Suprapubic skin (tissue), 4 donors: ENCODE measurements around the gene DNAJC11. TPM values are rescaled to one million over a fixed set of nuclear protein-coding genes. Genes with fewer than 3 reads are reported as not detected.

Source experiments
- DNase-seq, 2 donors: peaks; one replicate each; pipeline ENCODE4 v3.0.0-alpha.2; 2019; ENCODE audit warnings: low spot score in 2 of 2
- H3K27ac ChIP-seq: fragments of 200-600 bp; sonication (generic); one replicate; pipeline ENCODE4 v1.5.1; 2019
- H3K27me3 ChIP-seq: fragments of 200-600 bp; sonication (generic); one replicate; pipeline ENCODE4 v1.5.1; 2019
- H3K36me3 ChIP-seq: fragments of 200-600 bp; sonication (generic); one replicate; pipeline ENCODE4 v1.5.1; 2019
- H3K4me1 ChIP-seq: fragments of 200-600 bp; sonication (generic); one replicate; pipeline ENCODE4 v1.5.1; 2019
- H3K4me3 ChIP-seq: fragments of 200-600 bp; sonication (generic); one replicate; pipeline ENCODE4 v1.5.1; 2019; ENCODE audit warnings: mild to moderate bottlenecking
- H3K9me3 ChIP-seq: fragments of 200-600 bp; sonication (generic); one replicate; pipeline ENCODE4 v1.5.1; 2019
- EP300 ChIP-seq: sonication (generic); formaldehyde crosslinking; IDR thresholded peaks from one replicate; pipeline ENCODE4 v1.6.1; 2017; ENCODE audit warnings: antibody characterized with exemption
- POLR2A ChIP-seq, 2 donors: fragments of 450-650 bp; IDR thresholded peaks; one replicate each; pipeline ENCODE4 v1.6.1; 2017; ENCODE audit warnings: antibody characterized with exemption in 2 of 2, mild to moderate bottlenecking in 2 of 2, moderate library complexity in 2 of 2
- POLR2AphosphoS5 ChIP-seq, 3 donors: sonication (generic); formaldehyde crosslinking; IDR thresholded peaks; one replicate each; pipeline ENCODE4 v1.6.1; 2017; ENCODE audit warnings: antibody characterized with exemption in 3 of 3
- whole genome bisulfite sequencing: methylation state at CpG from one replicate; pipeline ENCODE4 v1.1.5; 2018; 5-methylcytosine and 5-hydroxymethylcytosine counted together
- total RNA-seq, 4 donors: library from RNA; depleted of rRNA; stranded (reverse); fragments of >200 nt; gene quantifications; one replicate each; pipeline ENCODE4 v1.1.0, GENCODE V29; 2016
- TF ChIP-seq, protein P1 (sequence below), 2 donors: fragments of 200-600 bp in 1 of 2; fragments of 450-650 bp in 1 of 2; sonication (generic) in 1 of 2; IDR thresholded peaks; one replicate each; pipeline ENCODE4 v1.5.1; 2016 to 2019; ENCODE audit warnings: antibody characterized with exemption in 2 of 2, mild to moderate bottlenecking in 1 of 2, moderate library complexity in 1 of 2

Gene DNAJC11
- total RNA-seq, 4 donors from 2014 or later, result 22.9 to 53.0 (median 31.4) TPM

DNA sequence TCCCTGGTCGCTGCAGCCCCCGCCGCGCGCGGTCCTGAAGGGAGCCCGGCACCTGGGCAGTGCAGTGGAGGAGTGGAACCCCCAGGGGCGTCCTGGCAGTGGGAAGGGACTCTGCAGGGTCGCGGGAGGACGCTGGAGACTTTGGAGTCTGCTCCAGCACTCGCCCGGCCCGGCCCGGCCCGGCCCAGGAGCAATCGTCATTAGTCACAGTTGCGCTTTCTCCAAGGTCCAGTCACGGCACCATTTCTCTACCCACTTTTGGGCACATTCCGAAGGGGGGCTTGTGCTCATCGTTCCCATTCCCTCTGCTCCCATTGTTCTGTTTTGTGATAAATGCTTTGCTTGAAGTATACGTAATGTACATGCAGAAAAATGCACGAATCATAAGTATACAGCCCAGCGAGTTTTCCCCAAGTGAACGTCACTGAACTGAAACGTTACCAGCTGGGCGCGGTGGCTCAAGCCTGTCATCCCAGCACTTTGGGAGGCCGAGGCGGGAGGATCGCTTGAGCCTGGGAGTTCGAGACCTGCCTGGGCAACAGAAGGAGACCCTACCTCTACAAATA is 75.9 kb downstream of the DNAJC11 start:
- Histone ChIP-seq H3K4me3 (peak overlapping the region; percentile 92), H3K9me3 (no peaks in the 10 kb centered on the region), H3K27me3 (no peaks in the 10 kb centered on the region), H3K27ac (peak overlapping the region; percentile 90), H3K36me3 (peaks cover 51% of the 10 kb centered on the region), H3K4me1 (peaks cover 22% of the 10 kb centered on the region)
- TF ChIP-seq, protein P1, sequence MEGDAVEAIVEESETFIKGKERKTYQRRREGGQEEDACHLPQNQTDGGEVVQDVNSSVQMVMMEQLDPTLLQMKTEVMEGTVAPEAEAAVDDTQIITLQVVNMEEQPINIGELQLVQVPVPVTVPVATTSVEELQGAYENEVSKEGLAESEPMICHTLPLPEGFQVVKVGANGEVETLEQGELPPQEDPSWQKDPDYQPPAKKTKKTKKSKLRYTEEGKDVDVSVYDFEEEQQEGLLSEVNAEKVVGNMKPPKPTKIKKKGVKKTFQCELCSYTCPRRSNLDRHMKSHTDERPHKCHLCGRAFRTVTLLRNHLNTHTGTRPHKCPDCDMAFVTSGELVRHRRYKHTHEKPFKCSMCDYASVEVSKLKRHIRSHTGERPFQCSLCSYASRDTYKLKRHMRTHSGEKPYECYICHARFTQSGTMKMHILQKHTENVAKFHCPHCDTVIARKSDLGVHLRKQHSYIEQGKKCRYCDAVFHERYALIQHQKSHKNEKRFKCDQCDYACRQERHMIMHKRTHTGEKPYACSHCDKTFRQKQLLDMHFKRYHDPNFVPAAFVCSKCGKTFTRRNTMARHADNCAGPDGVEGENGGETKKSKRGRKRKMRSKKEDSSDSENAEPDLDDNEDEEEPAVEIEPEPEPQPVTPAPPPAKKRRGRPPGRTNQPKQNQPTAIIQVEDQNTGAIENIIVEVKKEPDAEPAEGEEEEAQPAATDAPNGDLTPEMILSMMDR (IDR thresholded peaks at IDR 0.05), result no peak
- TF ChIP-seq EP300, result no peak
- TF ChIP-seq POLR2AphosphoS5 (IDR thresholded peaks at IDR 0.05), result no peak
- no peak for TF ChIP-seq POLR2A (IDR thresholded peaks at IDR 0.05)
- DNase-seq, result no peak
- WGBS, result 3% methylated on average over 5 of the region's 32 CpGs

DNA sequence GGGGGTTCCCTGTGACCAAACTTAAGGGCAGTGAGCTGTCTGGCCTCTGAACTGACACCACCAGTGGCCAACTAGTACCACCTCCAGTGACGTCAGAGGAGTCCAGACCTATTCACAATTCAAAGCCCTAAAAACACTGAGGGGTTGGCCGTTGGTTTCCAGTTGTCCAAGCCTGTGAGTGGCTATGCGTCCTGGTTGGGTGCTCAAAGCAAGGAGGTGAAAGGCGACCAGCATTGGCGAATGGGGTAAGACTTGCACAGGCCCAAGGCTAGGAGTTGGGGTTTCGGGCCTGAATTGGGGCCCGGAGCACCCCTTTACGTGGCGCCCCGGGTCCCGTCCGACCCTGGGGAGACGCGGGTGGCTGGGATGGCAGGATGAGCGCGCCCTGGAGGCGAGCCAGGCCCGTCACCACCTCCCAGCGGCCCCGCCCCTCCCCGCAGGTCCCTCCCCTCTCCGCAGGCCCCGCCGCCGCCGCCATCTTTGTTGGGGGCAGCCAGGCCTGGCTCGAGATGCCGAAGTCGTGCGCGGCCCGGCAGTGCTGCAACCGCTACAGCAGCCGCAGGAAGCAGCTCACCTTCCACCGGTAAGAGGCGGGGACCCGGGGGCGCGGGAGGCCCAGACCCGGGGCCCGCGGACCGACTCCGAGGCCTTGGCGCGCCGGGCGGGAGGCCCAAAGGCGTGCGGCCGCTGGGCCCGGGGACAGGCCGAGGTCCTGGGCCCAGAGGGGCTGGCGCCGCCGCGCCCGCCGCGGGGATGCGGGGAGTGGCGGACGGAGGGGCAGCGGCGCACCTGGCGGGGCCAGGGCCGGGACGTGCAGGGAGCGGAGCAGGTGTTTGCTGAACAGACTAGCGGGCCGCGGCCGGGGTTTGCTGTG is 76.7 kb downstream of the DNAJC11 start, which contains the start of gene THAP3:
Gene THAP3 (plus strand): TSS at position 159 of the 874 bp plus-strand sequence. CDS start 351 bp downstream, at position 510.
- peak within 1 kb of the TSS; percentile 90 for H3K27ac ChIP-seq
- peak; percentile 91 to 95 for DNase-seq
- TF ChIP-seq, protein P1 (IDR thresholded peaks at IDR 0.05), result no peak
- no peak for TF ChIP-seq EP300
- TF ChIP-seq POLR2A (IDR thresholded peaks at IDR 0.05), result no peak
- TF ChIP-seq POLR2AphosphoS5 (IDR thresholded peaks at IDR 0.05), result no peak
- peaks cover 51% of the 10 kb centered on the region for H3K36me3 ChIP-seq
- H3K27me3 ChIP-seq, result no peaks in the 10 kb centered on the region
- H3K4me1 ChIP-seq, result peaks cover 22% of the 10 kb centered on the region
- H3K9me3 ChIP-seq, result no peaks in the 10 kb centered on the region
- peak within 1 kb of the TSS; percentile 92 for H3K4me3 ChIP-seq
- WGBS, result 11% methylated on average over 10 of the region's 73 CpGs

DNA sequence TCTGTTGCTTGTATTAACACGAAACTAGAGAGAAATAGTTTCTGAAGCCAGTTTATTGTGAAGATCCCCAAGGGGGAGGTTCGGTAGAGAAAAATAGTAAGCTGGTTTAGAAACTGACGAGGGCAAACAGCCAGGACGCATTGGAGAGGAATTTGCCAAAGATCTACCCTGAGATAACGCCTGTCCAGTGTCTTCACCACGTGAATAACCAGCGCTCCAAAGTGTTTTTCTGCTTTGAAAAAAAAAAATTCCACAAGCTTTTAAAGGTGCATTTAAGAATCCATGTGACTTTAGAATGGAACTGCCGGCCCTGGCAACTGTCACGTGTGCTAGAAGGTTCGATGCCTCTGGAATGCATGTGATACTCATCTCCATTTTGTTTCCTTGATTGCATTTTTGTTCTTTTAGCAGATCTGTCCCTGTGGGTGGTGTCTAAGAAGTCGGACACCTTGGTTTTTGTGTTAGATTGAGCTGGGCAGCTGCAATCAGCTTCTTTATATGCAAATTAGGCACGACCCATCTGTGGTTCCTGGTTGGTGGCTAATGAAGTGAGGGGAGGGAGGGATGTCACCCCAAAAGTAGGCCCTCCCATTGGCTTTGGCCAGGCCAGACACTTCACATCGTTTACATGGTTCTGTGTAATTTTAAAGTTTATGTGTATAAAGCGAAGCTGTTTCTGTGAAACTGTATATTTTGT is 78.2 kb downstream of the DNAJC11 start:
- peaks cover 50% of the 10 kb centered on the region for H3K36me3 ChIP-seq
- H3K27me3 ChIP-seq, result no peaks in the 10 kb centered on the region
- no peak overlapping the region for H3K27ac ChIP-seq
- TF ChIP-seq, protein P1 (IDR thresholded peaks at IDR 0.05), result no peak
- no peak for TF ChIP-seq EP300
- no peak for TF ChIP-seq POLR2AphosphoS5 (IDR thresholded peaks at IDR 0.05)
- no peak for TF ChIP-seq POLR2A (IDR thresholded peaks at IDR 0.05)
- no peak for DNase-seq
- peaks cover 22% of the 10 kb centered on the region for H3K4me1 ChIP-seq
- no peaks in the 10 kb centered on the region for H3K9me3 ChIP-seq
- 60% methylated on average over 14 of the region's 14 CpGs for WGBS
- H3K4me3 ChIP-seq, result no peak overlapping the region

GRCh38 chr1:6622396-6623152 is 79.0 kb downstream of the DNAJC11 start:
- H3K27ac ChIP-seq, result no peak overlapping the region

More at GRCh38 chr1:6622396-6623152, 79.0 kb downstream of the DNAJC11 start:
- DNase-seq, result no peak
- 78% methylated on average over 10 of the region's 10 CpGs for WGBS
- Histone ChIP-seq H3K4me3 (no peak overlapping the region), H3K27me3 (no peaks in the 10 kb centered on the region), H3K9me3 (no peaks in the 10 kb centered on the region), H3K4me1 (peaks cover 22% of the 10 kb centered on the region), H3K36me3 (peaks cover 46% of the 10 kb centered on the region)
- TF ChIP-seq POLR2A (IDR thresholded peaks at IDR 0.05), result no peak
- TF ChIP-seq, protein P1 (IDR thresholded peaks at IDR 0.05), result no peak
- no peak for TF ChIP-seq POLR2AphosphoS5 (IDR thresholded peaks at IDR 0.05)
- no peak for TF ChIP-seq EP300
